Stimulated activated CD8-positive, alpha-beta memory T cell treated with anti-CD3 and anti-CD28 coated beads, Interleukin-7, amount 100 ng/mL, for 48 hours (primary cell): Measurements from ENCODE around the gene VSX2.
"Not testable (repeated sequence)": the region's sequence is repeated elsewhere in the genome, so short reads cannot be mapped to it uniquely, and the experiment has no call there.

Experiments used
- DNase-seq, 2 donors: peaks; one replicate each; pipeline ENCODE4 v3.0.0-alpha.2; 2020; ENCODE audit warnings: low read depth in 1 of 2; ENCODE audit errors: extremely low read depth in 1 of 2

VSX2 gene

DNA sequence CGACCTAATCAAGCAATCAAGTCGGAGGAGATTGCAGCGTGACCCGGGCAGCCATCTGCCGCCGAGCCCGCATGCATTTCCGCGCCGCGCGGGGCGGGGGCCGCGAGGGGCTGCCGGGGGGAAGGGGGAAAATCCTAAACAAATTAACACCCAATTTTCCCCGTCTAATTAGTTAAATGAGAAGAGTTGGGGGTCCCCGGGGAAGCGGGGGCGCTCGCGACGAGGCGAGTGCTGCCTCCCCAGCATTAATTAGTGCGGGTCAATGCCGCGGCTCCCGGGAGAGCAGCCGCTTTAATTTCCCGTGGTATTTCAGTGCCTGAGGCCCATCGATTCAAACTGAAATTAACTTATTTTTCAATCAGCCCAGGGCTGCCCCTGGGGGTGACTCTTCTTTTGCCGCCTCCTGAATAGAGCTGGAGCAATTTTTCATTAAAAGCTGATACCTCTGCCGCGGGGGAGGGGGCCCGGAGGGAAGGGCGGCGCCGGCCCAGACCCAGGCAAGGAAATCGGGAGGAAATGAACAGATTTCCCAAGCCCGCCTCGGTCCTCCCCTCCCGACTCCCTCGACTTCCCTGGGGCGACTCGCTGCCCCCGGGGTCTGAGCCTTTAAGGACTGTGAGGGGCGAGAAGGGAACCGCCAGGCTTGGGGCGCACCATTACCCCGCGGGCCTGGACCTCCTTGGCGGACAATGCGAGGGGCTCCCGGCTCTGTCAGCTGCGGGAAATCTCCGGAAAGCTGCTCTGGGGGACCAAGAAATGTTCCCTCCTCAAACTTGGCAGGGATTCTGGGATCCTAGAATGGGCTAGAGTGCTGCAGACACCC is 18.9 kb downstream of the VSX2 start:
- DNase-seq, result no peak

GRCh38 chr14:74258764-74259035 is 19.5 kb downstream of the VSX2 start:
- DNase-seq, result no peak

DNA sequence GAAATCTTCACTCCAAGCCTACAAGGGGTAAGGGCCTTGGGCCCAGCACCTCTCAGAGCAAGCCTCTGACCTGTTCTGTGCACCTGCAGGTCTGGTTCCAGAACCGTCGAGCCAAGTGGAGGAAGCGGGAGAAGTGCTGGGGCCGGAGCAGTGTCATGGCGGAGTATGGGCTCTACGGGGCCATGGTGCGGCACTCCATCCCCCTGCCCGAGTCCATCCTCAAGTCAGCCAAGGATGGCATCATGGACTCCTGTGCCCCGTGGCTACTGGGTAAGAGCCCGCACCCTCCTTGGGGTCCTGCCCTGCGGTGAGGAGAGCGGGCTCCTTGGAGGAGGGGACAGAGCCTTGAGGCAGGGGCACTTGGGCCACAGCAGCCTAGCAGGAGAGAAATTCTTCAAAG is 20.3 kb downstream of the VSX2 start:
- DNase-seq, result no peak

- DNase-seq, result no peak
Observed at GRCh38 chr14:74260525-74261233, 21.4 kb downstream of the VSX2 start.

DNA sequence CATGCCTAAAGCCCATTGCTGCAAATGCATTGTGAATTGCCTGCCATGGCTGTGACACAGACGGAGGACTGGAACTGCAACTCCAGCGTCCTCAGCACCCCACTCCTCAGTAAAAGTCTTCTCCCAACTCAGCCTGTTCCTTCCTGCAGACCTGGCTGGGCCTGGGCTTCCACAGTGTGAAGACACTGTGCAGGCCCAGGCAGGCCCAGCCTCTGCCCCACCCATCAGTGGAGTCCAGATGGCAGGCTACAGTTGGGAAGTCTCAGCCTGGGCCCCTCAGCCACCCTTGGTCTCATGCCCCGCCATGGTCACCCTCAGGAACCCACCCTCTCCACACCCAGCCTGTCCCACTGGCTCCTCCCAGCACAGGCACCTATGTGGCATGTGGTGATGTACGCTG is 22.0 kb downstream of the VSX2 start:
- DNase-seq, result no peak

- DNase-seq, result no peak
Observed at GRCh38 chr14:74262076-74262475, 22.8 kb downstream of the VSX2 start.

DNA sequence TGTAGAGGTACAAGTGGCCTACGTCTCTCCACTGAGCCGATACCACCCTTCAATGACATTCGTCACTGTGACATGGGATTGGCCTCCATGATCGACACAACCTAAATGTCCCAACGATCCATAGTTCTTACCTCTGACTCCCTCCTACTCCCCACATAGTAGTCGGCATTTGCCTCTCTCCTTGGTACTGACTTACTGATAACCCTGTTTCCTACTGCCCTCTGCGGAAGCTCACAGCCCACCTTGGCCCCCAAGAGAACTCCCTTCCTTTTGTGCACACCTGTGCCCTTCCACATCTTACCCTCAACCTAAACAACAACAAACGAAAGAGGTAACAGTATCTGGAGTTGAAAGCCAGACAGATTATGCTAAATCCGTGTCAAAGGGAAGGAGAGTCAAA is 23.9 kb downstream of the VSX2 start:
- DNase-seq, result no peak

GRCh38 chr14:74263921-74264320 is 24.7 kb downstream of the VSX2 start:
- no peak for DNase-seq

- no peak for DNase-seq
Observed at GRCh38 chr14:74265301-74265965, 26.2 kb downstream of the VSX2 start.

DNA sequence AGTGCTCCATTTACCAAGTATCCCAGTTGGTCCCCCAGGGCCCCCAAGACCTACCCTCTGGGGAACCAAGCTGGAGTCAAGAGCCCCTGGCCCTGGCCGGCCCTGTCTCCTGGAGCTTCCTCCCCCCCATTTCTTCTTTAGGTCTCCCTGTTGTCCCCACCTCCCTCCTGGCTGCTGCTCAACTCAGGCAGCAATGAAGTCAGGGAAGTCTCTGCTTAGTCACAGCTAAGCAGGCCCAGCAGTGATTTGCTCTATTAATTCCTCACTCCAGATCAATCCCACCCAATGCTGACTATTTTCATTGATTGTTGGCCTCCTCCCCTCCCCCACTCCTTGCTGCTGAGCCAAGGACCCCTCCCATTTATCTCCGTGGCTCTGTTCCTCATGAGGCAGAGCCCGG is 28.3 kb downstream of the VSX2 start:
- DNase-seq, result no peak

DNA sequence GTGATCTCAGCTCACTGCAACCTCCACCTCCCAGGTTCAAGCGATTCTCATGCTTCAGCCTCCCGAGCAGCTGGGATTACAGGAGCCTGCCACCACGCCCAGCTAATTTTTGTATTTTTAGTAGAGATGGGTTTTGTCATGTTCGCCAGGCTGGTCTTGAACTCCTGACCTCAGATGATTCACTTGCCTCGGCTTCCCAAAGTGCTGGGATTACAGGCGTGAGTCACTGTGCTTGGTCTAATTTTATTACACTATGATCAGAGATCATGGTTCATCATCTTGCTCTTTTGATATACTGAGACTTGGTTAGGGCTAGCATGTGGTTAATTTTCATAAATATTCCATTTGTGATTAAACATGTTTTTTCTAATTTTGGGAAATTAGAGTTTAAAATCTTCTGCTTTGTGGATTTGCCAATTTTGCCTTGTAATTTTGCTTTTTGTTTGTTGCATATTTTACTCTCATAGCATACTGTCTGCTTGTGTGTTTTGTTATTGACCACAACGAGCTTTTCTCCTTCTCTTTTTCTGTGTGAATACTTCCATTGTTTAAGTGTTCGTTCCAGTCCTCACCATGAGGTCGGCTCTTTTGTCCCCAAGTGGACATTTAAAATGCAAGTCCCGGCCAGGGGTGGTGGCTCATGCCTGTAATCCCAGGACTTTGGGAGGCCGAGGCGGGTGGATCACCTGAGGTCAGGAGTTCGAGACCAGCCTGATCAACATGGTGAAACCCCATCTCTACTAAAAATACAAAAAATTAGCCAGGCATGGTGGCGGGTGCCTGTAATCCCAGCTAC is 31.3 kb downstream of the VSX2 start:
- DNase-seq, result not testable (repeated sequence)

DNA sequence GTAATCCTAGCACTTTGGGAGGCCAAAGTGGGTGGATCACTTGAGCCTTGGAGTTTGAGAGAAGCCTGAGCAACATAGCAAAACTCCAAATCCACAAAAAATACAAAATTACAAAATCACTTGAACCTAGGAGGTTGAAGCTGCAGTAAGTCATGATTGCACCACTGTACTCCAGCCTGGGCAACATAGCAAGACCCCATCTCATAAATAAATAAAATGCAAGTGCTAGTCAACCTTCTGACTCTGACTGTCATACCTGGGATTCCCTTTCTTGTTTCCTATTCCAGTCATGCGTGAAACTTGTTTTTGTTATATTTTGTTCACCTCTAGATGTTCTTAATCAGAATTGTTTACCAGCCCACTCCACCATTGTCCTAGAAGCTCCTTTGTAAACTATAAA is 32.1 kb downstream of the VSX2 start:
- no peak for DNase-seq

GRCh38 chr14:74275241-74275841 is 36.1 kb downstream of the VSX2 start:
- no peak for DNase-seq

- no peak for DNase-seq
Observed at GRCh38 chr14:74278080-74278479, 38.8 kb downstream of the VSX2 start.

DNA sequence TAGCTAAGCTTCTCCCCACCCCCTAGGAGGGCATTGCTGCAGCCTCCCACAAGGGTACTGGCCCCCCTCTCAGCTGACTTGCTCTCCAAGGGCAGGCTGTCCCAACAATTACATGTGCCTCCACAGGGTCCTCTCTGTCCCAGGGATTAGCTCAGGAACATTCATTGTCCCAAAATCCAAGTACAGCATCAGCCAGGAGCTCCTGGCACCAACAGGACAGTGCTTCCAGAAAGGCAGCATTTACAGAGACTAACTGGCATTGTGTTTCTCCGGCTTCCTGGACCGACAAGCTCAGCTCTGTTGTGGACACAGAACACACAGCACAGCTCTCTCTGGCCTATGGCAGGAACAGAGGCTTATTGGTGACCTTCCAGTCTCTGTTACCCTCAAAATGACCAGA is 41.8 kb downstream of the VSX2 start:
- DNase-seq, result no peak

DNA sequence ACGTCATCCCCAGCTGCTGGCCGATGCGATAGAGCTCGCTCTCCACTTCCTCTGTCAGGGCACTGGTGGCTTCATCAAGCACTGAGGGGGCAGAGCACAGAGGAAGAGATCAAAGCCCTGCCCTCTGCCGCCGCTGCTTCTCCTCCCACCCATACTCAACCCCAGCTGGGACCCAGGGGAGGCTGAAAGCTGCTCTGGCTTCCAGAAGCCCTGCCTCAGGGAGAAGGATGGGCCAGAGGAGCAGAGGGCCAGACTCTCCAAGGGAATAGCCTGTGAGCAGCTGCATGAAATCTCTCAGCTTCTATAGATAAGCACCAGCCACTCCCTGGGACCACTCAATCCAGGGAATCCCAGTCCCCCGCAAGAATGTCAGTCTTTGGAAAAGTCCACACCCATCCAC is 47.5 kb downstream of the VSX2 start:
- no peak for DNase-seq

DNA sequence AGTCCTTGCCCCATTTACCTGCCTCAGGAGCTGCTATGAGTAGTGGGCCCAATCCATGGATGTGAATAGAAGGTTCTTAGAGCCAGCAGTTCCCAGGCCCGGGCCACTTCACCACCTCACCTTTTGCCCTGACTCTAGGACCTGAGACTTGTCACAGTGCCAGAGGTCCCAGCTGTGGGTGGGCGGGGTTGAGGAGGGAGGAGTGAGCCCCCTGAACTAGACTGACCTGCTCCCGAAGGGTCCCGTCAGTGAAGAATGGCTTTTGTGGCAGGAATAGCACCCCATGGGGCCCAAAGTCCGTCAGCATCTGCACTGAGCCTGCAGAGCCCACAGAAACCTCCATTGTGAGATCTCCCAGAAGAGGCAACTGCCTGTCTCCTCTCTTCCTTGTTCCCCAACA is 50.6 kb downstream of the VSX2 start:
- no peak for DNase-seq

DNA sequence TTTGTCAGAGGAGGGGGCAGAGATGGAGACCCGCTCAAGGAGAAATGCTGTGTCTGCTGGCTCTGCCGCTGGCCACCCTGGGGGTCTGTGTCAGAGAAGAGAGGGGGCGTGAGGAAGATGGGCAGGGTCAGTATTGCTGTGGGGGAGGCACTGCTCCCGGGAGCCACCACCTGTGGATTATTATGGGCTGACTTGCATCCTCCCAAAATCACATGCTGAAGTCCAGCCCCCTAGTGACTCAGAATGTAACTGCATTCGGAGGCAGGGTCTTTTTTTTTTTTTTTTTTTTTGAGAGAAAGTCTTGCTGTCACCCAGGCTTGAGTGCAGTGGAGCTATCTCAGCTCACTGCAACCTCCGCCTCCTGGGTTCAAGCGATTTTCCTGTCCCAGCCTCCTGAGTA is 51.2 kb downstream of the VSX2 start:
- no peak for DNase-seq

- no peak for DNase-seq
Observed at GRCh38 chr14:74292061-74292460, 52.8 kb downstream of the VSX2 start.

DNA sequence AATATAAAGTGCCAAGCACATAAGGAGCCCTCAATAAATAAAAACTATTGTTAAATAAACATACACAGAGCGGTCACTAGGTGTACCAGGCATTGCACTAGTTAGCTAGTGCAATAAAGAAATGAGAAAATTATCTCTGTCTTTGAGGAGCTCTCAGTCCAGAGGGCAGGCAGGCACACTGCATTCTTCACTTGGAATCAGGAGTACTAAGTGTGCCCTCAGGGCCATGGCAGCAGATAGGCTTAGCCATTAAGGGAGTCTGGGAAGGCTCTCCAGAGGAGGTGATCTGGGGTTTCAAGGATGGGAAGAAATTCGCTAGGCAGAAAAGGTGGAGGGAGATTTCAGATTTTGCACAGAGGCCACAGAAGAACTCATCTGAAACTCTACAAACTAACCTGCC is 54.4 kb downstream of the VSX2 start:
- DNase-seq, result no peak

GRCh38 chr14:74296037-74296467 is 56.8 kb downstream of the VSX2 start:
- no peak for DNase-seq
